IMR-90 (cell line): ENCODE data around the gene IL21. TPM values are rescaled to one million over a fixed set of nuclear protein-coding genes. Genes with fewer than 3 reads are reported as not detected.

Source experiments
- ATAC-seq: fragments of 200-7000 bp; cut with Tn5 transposase; 2 replicates; pipeline ENCODE4 v1.9.1; 2020; ENCODE audit warnings: low read depth, mild to moderate bottlenecking, moderate library complexity
- BruUV-seq: library from RNA; stranded (reverse); fragments of 400-500 nt; replicated peaks from 2 replicates; lab custom pipeline; 2021; lab: Mats Ljungman, UMichigan
- CTCF ChIA-PET: fragments of 300-600 bp; formaldehyde crosslinking; extraction: SDS; loops from one replicate; lab custom pipeline; 2021; ENCODE audit warnings: antibody characterized with exemption; lab: Yijun Ruan, JAX
- POLR2A ChIA-PET: fragments of 300-600 bp; sonication (Branson Sonifier 250); formaldehyde crosslinking; loops from one replicate; lab custom pipeline; 2022; ENCODE audit warnings: antibody characterized with exemption; ENCODE audit not compliant: unreplicated experiment; lab: Charles Lee
- DNase-seq: peaks from one replicate; pipeline ENCODE4 v3.0.0; 2013
- H2AFZ ChIP-seq: replicated peaks from 2 replicates; pipeline ENCODE3; 2013; ENCODE audit warnings: low read length, mild to moderate bottlenecking; ENCODE audit not compliant: poor library complexity
- H2AK5ac ChIP-seq: 2 replicates; pipeline ENCODE4 v1.6.1; 2013; ENCODE audit warnings: low read depth, low read length, inconsistent platforms
- H2AK9ac ChIP-seq: replicated peaks from 2 replicates; pipeline ENCODE3; 2013; ENCODE audit warnings: mild to moderate bottlenecking, low read depth, low read length, moderate library complexity; ENCODE audit not compliant: poor library complexity
- H2BK120ac ChIP-seq: 2 replicates; pipeline ENCODE4 v1.6.1; 2013; ENCODE audit warnings: low read depth, low read length, inconsistent platforms
- H2BK15ac ChIP-seq: 3 replicates; pipeline ENCODE4 v1.6.1; 2013; ENCODE audit warnings: low read depth, low read length, inconsistent platforms
- H2BK20ac ChIP-seq: 2 replicates; pipeline ENCODE4 v1.6.1; 2013; ENCODE audit warnings: low read depth, mild to moderate bottlenecking, inconsistent platforms, low read length, moderate library complexity
- H2BK5ac ChIP-seq: 2 replicates; pipeline ENCODE4 v1.6.1; 2013; ENCODE audit warnings: mild to moderate bottlenecking, low read depth, low read length, inconsistent platforms; ENCODE audit not compliant: poor library complexity, severe bottlenecking
- H3K14ac ChIP-seq: replicated peaks from 2 replicates; pipeline ENCODE4 v1.6.1; 2013; ENCODE audit warnings: low read depth, low read length, inconsistent platforms
- H3K18ac ChIP-seq: 2 replicates; pipeline ENCODE4 v1.6.1; 2013; ENCODE audit warnings: low read depth, low read length, control low read depth
- H3K23ac ChIP-seq: 2 replicates; pipeline ENCODE4 v1.6.1; 2013; ENCODE audit warnings: low read depth, low read length, inconsistent platforms
- H3K27ac ChIP-seq: 2 replicates; pipeline ENCODE4 v1.5.1; 2013; ENCODE audit warnings: mild to moderate bottlenecking, control low read depth, low read length; ENCODE audit not compliant: insufficient read depth
- H3K27me3 ChIP-seq: 2 replicates; pipeline ENCODE4 v1.6.1; 2013; ENCODE audit warnings: low read length; ENCODE audit not compliant: control insufficient read depth, insufficient read depth
- H3K36me3 ChIP-seq: 2 replicates; pipeline ENCODE4 v1.6.1; 2013; ENCODE audit warnings: low read length, mixed read lengths; ENCODE audit not compliant: control insufficient read depth, insufficient read depth
- H3K4ac ChIP-seq: 2 replicates; pipeline ENCODE4 v1.6.1; 2013; ENCODE audit warnings: low read depth, low read length, inconsistent platforms
- H3K4me1 ChIP-seq: 2 replicates; pipeline ENCODE4 v1.6.1; 2013; ENCODE audit warnings: low read length, mixed read lengths; ENCODE audit not compliant: control insufficient read depth, insufficient read depth
- H3K4me2 ChIP-seq: 2 replicates; pipeline ENCODE4 v1.6.1; 2013; ENCODE audit warnings: low read depth, mild to moderate bottlenecking, control low read depth, low read length, moderate library complexity
- H3K4me3 ChIP-seq: 2 replicates; pipeline ENCODE4 v1.5.1; 2013; ENCODE audit warnings: low read depth, mild to moderate bottlenecking, control low read depth, low read length, moderate library complexity; ENCODE audit not compliant: insufficient read depth
- H3K56ac ChIP-seq: 2 replicates; pipeline ENCODE4 v1.6.1; 2013; ENCODE audit warnings: low read length, inconsistent platforms; ENCODE audit not compliant: insufficient read depth; ENCODE audit errors: extremely low read depth
- H3K79me1 ChIP-seq, 2 experiments: 2 replicates each; pipeline ENCODE4 v1.6.1; 2013; ENCODE audit warnings: low read length in 2 of 2, inconsistent platforms in 1 of 2, low read depth in 1 of 2
- H3K9ac ChIP-seq: 2 replicates; pipeline ENCODE4 v1.6.1; 2013; ENCODE audit warnings: low read depth, low read length, control low read depth
- H3K9me1 ChIP-seq: 2 replicates; pipeline ENCODE4 v1.6.1; 2013; ENCODE audit warnings: low read length, inconsistent platforms; ENCODE audit not compliant: insufficient read depth
- H3K9me3 ChIP-seq: 2 replicates; pipeline ENCODE4 v1.6.1; 2013; ENCODE audit warnings: low read length; ENCODE audit not compliant: control insufficient read depth, insufficient read depth
- H4K20me1 ChIP-seq: 2 replicates; pipeline ENCODE4 v1.6.1; 2013; ENCODE audit warnings: low read length, inconsistent platforms; ENCODE audit not compliant: insufficient read depth
- H4K5ac ChIP-seq: 2 replicates; pipeline ENCODE4 v1.6.1; 2013; ENCODE audit warnings: mild to moderate bottlenecking, low read depth, low read length, control low read depth
- H4K8ac ChIP-seq, 2 experiments: 2 replicates each; pipeline ENCODE4 v1.6.1; 2013; ENCODE audit warnings: low read depth in 2 of 2, low read length in 2 of 2, control low read depth in 1 of 2, inconsistent platforms in 1 of 2
- H4K91ac ChIP-seq: 2 replicates; pipeline ENCODE4 v1.6.1; 2013; ENCODE audit warnings: low read depth, low read length, inconsistent platforms; ENCODE audit not compliant: insufficient read depth
- CEBPB ChIP-seq: IDR thresholded peaks from 2 replicates; pipeline ENCODE4 v1.6.1; 2012; ENCODE audit warnings: low read depth, low read length, improper control_type of control experiment
- CHD1 ChIP-seq: IDR thresholded peaks from 2 replicates; pipeline ENCODE4 v1.6.1; 2012; ENCODE audit warnings: low read depth, low read length, improper control_type of control experiment
- FOS ChIP-seq: fragments of 150-350 bp; IDR thresholded peaks from 2 replicates; pipeline ENCODE4 v1.6.1; 2016; ENCODE audit warnings: low read depth, low read length
- MAFK ChIP-seq: IDR thresholded peaks from 2 replicates; pipeline ENCODE4 v1.6.1; 2012; ENCODE audit warnings: low read depth, low read length, improper control_type of control experiment
- MAZ ChIP-seq: IDR thresholded peaks from 2 replicates; pipeline ENCODE4 v1.6.1; 2012; ENCODE audit warnings: low read depth, mild to moderate bottlenecking, low read length, improper control_type of control experiment, moderate library complexity, borderline replicate concordance
- MXI1 ChIP-seq: IDR thresholded peaks from 2 replicates; pipeline ENCODE4 v1.6.1; 2012; ENCODE audit warnings: low read depth, mild to moderate bottlenecking, low read length, moderate library complexity, borderline replicate concordance
- NFE2L2 ChIP-seq: fragments of 150-350 bp; IDR thresholded peaks from 2 replicates; pipeline ENCODE4 v1.6.1; 2016; ENCODE audit warnings: low read depth, mild to moderate bottlenecking, low read length
- POLR2A ChIP-seq: IDR thresholded peaks from 2 replicates; pipeline ENCODE4 v1.6.1; 2012; ENCODE audit warnings: mild to moderate bottlenecking, low read depth, low read length
- RAD21 ChIP-seq: IDR thresholded peaks from 2 replicates; pipeline ENCODE4 v1.6.1; 2012; ENCODE audit warnings: low read length, improper control_type of control experiment
- RCOR1 ChIP-seq: IDR thresholded peaks from 2 replicates; pipeline ENCODE4 v1.6.1; 2012; ENCODE audit warnings: mild to moderate bottlenecking, low read length, improper control_type of control experiment; ENCODE audit not compliant: insufficient replicate concordance
- SMC3 ChIP-seq: fragments of 150-350 bp; IDR thresholded peaks from 2 replicates; pipeline ENCODE4 v1.6.1; 2016; ENCODE audit warnings: low read depth, mild to moderate bottlenecking, antibody characterized with exemption, low read length, moderate library complexity
- WGBS, 2 experiments: methylation state at CpG; one replicate each; pipeline versions ENCODE4 v1.1.5 to v1.1.7; 2013; ENCODE audit warnings: missing lambda C conversion rate in 2 of 2; ENCODE audit not compliant: insufficient read length in 1 of 2; ENCODE audit errors: extremely low coverage in 2 of 2; 5-methylcytosine and 5-hydroxymethylcytosine counted together
- dilution Hi-C: fragments of 300-500 bp; cut with HindIII; formaldehyde crosslinking; loops from one replicate; pipeline ENCODE4 v1.14.3; 2018; ENCODE audit warnings: low sequenced_read_pairs; ENCODE audit not compliant: unreplicated experiment
- in situ Hi-C: fragments of 300-500 bp; cut with MboI; formaldehyde crosslinking; loops from 3 replicates; pipeline ENCODE4 v1.14.3; 2019; ENCODE audit warnings: low sequenced_read_pairs, inconsistent platforms, mixed read lengths
- intact Hi-C: fragments of 100-400 bp; cut with micrococcal nuclease; formaldehyde crosslinking; loops from 2 replicates; pipeline ENCODE4 v1.10.0; 2022
- polyA plus RNA-seq, 3 experiments: library from polyadenylated mRNA; depleted of rRNA; stranded (reverse); fragments of >200 nt; gene quantifications; 2 replicates each; pipeline ENCODE4 v1.2.3, GENCODE V29; 2012; ENCODE audit warnings: low replicate concordance in 1 of 3
- total RNA-seq: library from RNA; depleted of rRNA; stranded (reverse); fragments of >200 nt; gene quantifications from 2 replicates; pipeline ENCODE4 v1.2.3, GENCODE V29; 2012
- TF ChIP-seq, protein P1 (sequence below): fragments of 150-350 bp; IDR thresholded peaks from 2 replicates; pipeline ENCODE4 v1.6.1; 2017; ENCODE audit warnings: mild to moderate bottlenecking, antibody characterized with exemption, low read length, low read depth
- TF ChIP-seq, protein P2 (sequence below): conservative IDR thresholded peaks from 2 replicates; pipeline ENCODE4 v1.5.1; 2012; ENCODE audit warnings: mild to moderate bottlenecking, low read depth, low read length, improper control_type of control experiment
- TF ChIP-seq, protein P3 (sequence below): fragments of 150-350 bp; IDR thresholded peaks from 2 replicates; pipeline ENCODE4 v1.6.1; 2016; ENCODE audit warnings: low read depth, mild to moderate bottlenecking, low read length, moderate library complexity, borderline replicate concordance

The IL21 gene
- total and polyA plus RNA-seq, 2 of the 4 experiments (the other 2 are of a cell fraction) = not detected

DNA sequence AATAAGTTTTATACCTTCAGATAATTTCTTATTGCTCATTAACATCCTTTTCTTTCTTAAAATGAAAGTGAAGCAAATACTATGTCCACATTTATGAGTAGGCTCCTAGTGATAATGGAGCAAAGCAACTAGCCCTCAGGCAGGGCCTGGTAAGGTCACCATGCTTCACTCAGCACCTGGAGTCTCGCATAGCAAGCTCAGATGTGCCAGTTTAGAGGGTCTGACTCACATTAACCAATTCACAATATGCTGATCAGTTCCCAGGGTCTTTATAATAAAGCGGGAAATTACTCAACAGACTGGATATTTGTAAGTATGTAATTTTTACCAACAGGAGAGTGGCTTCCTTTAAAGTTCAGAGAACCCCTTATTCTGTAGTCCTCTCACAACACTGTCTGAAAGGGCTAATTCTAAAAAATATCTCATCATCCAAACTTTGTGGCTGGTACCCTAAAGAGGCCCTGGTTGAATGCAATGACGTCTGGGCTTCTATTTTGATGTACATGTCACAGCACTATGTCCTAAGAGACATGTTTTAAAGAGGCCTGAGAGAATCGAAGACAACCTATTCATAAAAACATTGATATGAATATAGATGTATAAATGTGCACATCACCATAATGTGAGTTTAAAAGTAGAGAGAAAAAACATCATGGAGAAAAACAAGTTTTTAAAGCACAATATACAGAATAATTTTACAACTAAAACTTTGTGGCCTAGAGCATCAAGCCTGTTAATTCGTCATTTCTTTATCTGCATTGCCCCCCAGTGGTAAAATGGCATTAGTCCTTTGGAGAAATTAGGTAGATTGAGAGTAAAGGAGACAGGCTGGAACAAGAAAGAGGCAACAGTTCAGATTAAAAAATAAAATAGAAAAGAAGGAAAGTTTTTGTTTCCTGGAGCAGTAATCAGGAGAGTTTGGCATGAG is 44.3 kb downstream of the IL21 start:
- no peak overlapping the region for H3K9ac ChIP-seq
- H2BK5ac ChIP-seq = no peak overlapping the region
- no peak overlapping the region; a peak in 1 of 4 replicates for H4K8ac ChIP-seq
- H4K91ac ChIP-seq = no peak overlapping the region
- H3K4ac ChIP-seq = no peak overlapping the region
- BruUV-seq = no TSS peak
- H3K27ac ChIP-seq = no peak overlapping the region
- no peaks in the 10 kb centered on the region for H3K4me1 ChIP-seq
- H3K23ac ChIP-seq = no peak overlapping the region
- no peak overlapping the region for H2BK120ac ChIP-seq
- 100% methylated on average over 1 of the region's 5 CpGs; no CpG with 5 or more reads in 1 of the 2 experiments for WGBS, 2 experiments
- H3K14ac ChIP-seq = no peak overlapping the region
- H3K56ac ChIP-seq = no peak overlapping the region
- intact Hi-C loops (loop anchor here (1.0 to 2.0 kb wide), 2 partner anchors 266 to 676 kb away; no protein-coding TSS in a partner anchor), dilution Hi-C loops (no loop called here), in situ Hi-C loops (loop anchor here (25.0 kb wide), 1 partner anchor 664 kb away; no protein-coding TSS in a partner anchor)
- peak; percentile 88 for ATAC-seq
- H4K20me1 ChIP-seq = no peaks in the 10 kb centered on the region
- H2BK20ac ChIP-seq = no peak overlapping the region
- H2AFZ ChIP-seq = no peak overlapping the region
- DNase-seq = peak; percentile 58
- H3K4me2 ChIP-seq = no peak overlapping the region
- no peak overlapping the region for H3K4me3 ChIP-seq
- CTCF ChIA-PET = interaction anchor here (0.9 to 2.2 kb wide), 6 partner anchors 8 to 676 kb away, joined by 3 to 11 read pairs (median 4); no protein-coding TSS in a partner anchor
- no peak overlapping the region for H2AK9ac ChIP-seq
- no peaks in the 10 kb centered on the region for H3K79me1 ChIP-seq
- H4K5ac ChIP-seq = no peak overlapping the region
- no peaks in the 10 kb centered on the region for H3K27me3 ChIP-seq
- no peaks in the 10 kb centered on the region for H3K36me3 ChIP-seq
- POLR2A ChIA-PET = no interaction called here
- H3K18ac ChIP-seq = no peak overlapping the region
- H3K9me3 ChIP-seq = no peaks in the 10 kb centered on the region
- no peak overlapping the region for H2BK15ac ChIP-seq
- H2AK5ac ChIP-seq = no peak overlapping the region
- H3K9me1 ChIP-seq = no peaks in the 10 kb centered on the region
- peak; percentile 77 for TF ChIP-seq RAD21
- no peak for TF ChIP-seq MAFK
- no peak for TF ChIP-seq CHD1
- no peak for TF ChIP-seq POLR2A
- TF ChIP-seq MAZ = no peak
- TF ChIP-seq, protein P1, sequence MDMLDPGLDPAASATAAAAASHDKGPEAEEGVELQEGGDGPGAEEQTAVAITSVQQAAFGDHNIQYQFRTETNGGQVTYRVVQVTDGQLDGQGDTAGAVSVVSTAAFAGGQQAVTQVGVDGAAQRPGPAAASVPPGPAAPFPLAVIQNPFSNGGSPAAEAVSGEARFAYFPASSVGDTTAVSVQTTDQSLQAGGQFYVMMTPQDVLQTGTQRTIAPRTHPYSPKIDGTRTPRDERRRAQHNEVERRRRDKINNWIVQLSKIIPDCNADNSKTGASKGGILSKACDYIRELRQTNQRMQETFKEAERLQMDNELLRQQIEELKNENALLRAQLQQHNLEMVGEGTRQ = no peak
- TF ChIP-seq FOS = no peak
- no peak for TF ChIP-seq CEBPB
- no peak for TF ChIP-seq NFE2L2
- TF ChIP-seq SMC3 = peak; percentile 64
- TF ChIP-seq RCOR1 = no peak
- TF ChIP-seq, protein P2, sequence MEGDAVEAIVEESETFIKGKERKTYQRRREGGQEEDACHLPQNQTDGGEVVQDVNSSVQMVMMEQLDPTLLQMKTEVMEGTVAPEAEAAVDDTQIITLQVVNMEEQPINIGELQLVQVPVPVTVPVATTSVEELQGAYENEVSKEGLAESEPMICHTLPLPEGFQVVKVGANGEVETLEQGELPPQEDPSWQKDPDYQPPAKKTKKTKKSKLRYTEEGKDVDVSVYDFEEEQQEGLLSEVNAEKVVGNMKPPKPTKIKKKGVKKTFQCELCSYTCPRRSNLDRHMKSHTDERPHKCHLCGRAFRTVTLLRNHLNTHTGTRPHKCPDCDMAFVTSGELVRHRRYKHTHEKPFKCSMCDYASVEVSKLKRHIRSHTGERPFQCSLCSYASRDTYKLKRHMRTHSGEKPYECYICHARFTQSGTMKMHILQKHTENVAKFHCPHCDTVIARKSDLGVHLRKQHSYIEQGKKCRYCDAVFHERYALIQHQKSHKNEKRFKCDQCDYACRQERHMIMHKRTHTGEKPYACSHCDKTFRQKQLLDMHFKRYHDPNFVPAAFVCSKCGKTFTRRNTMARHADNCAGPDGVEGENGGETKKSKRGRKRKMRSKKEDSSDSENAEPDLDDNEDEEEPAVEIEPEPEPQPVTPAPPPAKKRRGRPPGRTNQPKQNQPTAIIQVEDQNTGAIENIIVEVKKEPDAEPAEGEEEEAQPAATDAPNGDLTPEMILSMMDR = peak; percentile 73
- TF ChIP-seq MXI1 = no peak
- TF ChIP-seq, protein P3, sequence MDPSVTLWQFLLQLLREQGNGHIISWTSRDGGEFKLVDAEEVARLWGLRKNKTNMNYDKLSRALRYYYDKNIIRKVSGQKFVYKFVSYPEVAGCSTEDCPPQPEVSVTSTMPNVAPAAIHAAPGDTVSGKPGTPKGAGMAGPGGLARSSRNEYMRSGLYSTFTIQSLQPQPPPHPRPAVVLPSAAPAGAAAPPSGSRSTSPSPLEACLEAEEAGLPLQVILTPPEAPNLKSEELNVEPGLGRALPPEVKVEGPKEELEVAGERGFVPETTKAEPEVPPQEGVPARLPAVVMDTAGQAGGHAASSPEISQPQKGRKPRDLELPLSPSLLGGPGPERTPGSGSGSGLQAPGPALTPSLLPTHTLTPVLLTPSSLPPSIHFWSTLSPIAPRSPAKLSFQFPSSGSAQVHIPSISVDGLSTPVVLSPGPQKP = no peak
